22Rv1 (cell line): ENCODE measurements around the gene EFCAB13.
"Not testable (repeated sequence)": the region's sequence is repeated elsewhere in the genome, so short reads cannot be mapped to it uniquely, and the experiment has no call there.

Source experiments
- H3K27ac ChIP-seq: fragments of 450-650 bp; 2 replicates; pipeline ENCODE4 v1.5.1; 2017
- CTCF ChIP-seq: fragments of 450-650 bp; IDR thresholded peaks from 2 replicates; pipeline ENCODE4 v1.5.1; 2017; ENCODE audit warnings: mild to moderate bottlenecking
- ZFX ChIP-seq: fragments of 450-650 bp; IDR thresholded peaks from 2 replicates; pipeline ENCODE4 v1.6.1; 2017; ENCODE audit warnings: antibody characterized with exemption, borderline replicate concordance

The EFCAB13 gene

GRCh38 chr17:47404006-47404405 is 80.3 kb downstream of the EFCAB13 start:
- H3K27ac ChIP-seq: no peak overlapping the region
- TF ChIP-seq CTCF: no peak

GRCh38 chr17:47404875-47405274 is 81.1 kb downstream of the EFCAB13 start:
- H3K27ac ChIP-seq: no peak overlapping the region
- TF ChIP-seq ZFX: no peak
- TF ChIP-seq CTCF: no peak

- H3K27ac ChIP-seq: no peak overlapping the region
- TF ChIP-seq ZFX (no peak), CTCF (no peak)
Measured at GRCh38 chr17:47413872-47414271, 90.1 kb downstream of the EFCAB13 start.

- no peak overlapping the region for H3K27ac ChIP-seq
- no peak for TF ChIP-seq ZFX
- no peak for TF ChIP-seq CTCF
Measured at GRCh38 chr17:47414612-47415011, 90.9 kb downstream of the EFCAB13 start.

GRCh38 chr17:47423406-47424295 is 99.9 kb downstream of the EFCAB13 start:
- H3K27ac ChIP-seq: no peak overlapping the region
- TF ChIP-seq CTCF (no peak), ZFX (no peak)

GRCh38 chr17:47425233-47425632 is 101.5 kb downstream of the EFCAB13 start:
- not testable (repeated sequence) for H3K27ac ChIP-seq

GRCh38 chr17:47425887-47426635 is 102.3 kb downstream of the EFCAB13 start:
- not testable (repeated sequence) for H3K27ac ChIP-seq

GRCh38 chr17:47427985-47428384 is 104.2 kb downstream of the EFCAB13 start:
- TF ChIP-seq ZFX: no peak
- no peak for TF ChIP-seq CTCF
- H3K27ac ChIP-seq: no peak overlapping the region

- H3K27ac ChIP-seq: not testable (repeated sequence)
Measured at GRCh38 chr17:47432240-47432639, 108.5 kb downstream of the EFCAB13 start.
